ENCODE results near the gene AGTPBP1. TPM values are rescaled to one million over a fixed set of nuclear protein-coding genes. Genes with fewer than 3 reads are reported as not detected.
"Not testable (repeated sequence)": the region's sequence is repeated elsewhere in the genome, so short reads cannot be mapped to it uniquely, and the experiment has no call there.

AGTPBP1 gene
- total RNA-seq (2014; rRNA removed; shearing (Covaris generic)) = 85.2 and 122 TPM in 2 replicates

GRCh38 chr9:85741875-85742596 lies at the start of gene AGTPBP1:
Gene AGTPBP1 (minus strand): TSS chr9:85741954. CDS start chr9:85712533, 29,421 bp downstream.
- in situ Hi-C loops (cut with HindIII; ENCODE audit: low sequenced_read_pairs) = no loop called here
- peak; percentile 93 for DNase-seq (ENCODE audit: low spot score)

- DNase-seq (ENCODE audit: low spot score); in situ Hi-C loops (cut with HindIII; ENCODE audit: low sequenced_read_pairs): not testable (repeated sequence)
Observed at GRCh38 chr9:85786116-85786515, 44.4 kb upstream of the AGTPBP1 start.

GRCh38 chr9:85773844-85774243 lies 32.1 kb upstream of the AGTPBP1 start:
- DNase-seq (ENCODE audit: low spot score); in situ Hi-C loops (cut with HindIII; ENCODE audit: low sequenced_read_pairs): not testable (repeated sequence)

- in situ Hi-C loops (cut with HindIII; ENCODE audit: low sequenced_read_pairs); DNase-seq (ENCODE audit: low spot score): not testable (repeated sequence)
Observed at GRCh38 chr9:85761802-85762201, 20.0 kb upstream of the AGTPBP1 start.

GRCh38 chr9:85757716-85758115 lies 16.0 kb upstream of the AGTPBP1 start:
- in situ Hi-C loops (cut with HindIII; ENCODE audit: low sequenced_read_pairs); DNase-seq (ENCODE audit: low spot score): not testable (repeated sequence)

- DNase-seq (ENCODE audit: low spot score); in situ Hi-C loops (cut with HindIII; ENCODE audit: low sequenced_read_pairs): not testable (repeated sequence)
Observed at GRCh38 chr9:85756216-85756615, 14.5 kb upstream of the AGTPBP1 start.

GRCh38 chr9:85746309-85746708 lies 4.6 kb upstream of the AGTPBP1 start:
- in situ Hi-C loops (cut with HindIII; ENCODE audit: low sequenced_read_pairs) = no loop called here
- DNase-seq (ENCODE audit: low spot score) = no peak

GRCh38 chr9:85745203-85745602 lies 3.4 kb upstream of the AGTPBP1 start:
- DNase-seq (ENCODE audit: low spot score) = no peak
- in situ Hi-C loops (cut with HindIII; ENCODE audit: low sequenced_read_pairs) = no loop called here

- in situ Hi-C loops (cut with HindIII; ENCODE audit: low sequenced_read_pairs) = no loop called here
- DNase-seq (ENCODE audit: low spot score) = no peak
Observed at GRCh38 chr9:85744480-85744879, 2.7 kb upstream of the AGTPBP1 start.

- in situ Hi-C loops (cut with HindIII; ENCODE audit: low sequenced_read_pairs) = no loop called here
Observed at GRCh38 chr9:85743275-85744128, 1.7 kb upstream of the AGTPBP1 start.

GRCh38 chr9:85742597-85742936 lies 813 bp upstream of the AGTPBP1 start:
- no peak for DNase-seq (ENCODE audit: low spot score)
- in situ Hi-C loops (cut with HindIII; ENCODE audit: low sequenced_read_pairs) = no loop called here

More at GRCh38 chr9:85743275-85744128, 1.7 kb upstream of the AGTPBP1 start:
- DNase-seq (ENCODE audit: low spot score) = peak; percentile 59

- in situ Hi-C loops (cut with HindIII; ENCODE audit: low sequenced_read_pairs) = no loop called here
- peak; percentile 67 for DNase-seq (ENCODE audit: low spot score)
Observed at GRCh38 chr9:85741095-85741874, 469 bp downstream of the AGTPBP1 start.

GRCh38 chr9:85740787-85741094 lies 1.0 kb downstream of the AGTPBP1 start:
- in situ Hi-C loops (cut with HindIII; ENCODE audit: low sequenced_read_pairs) = no loop called here
- no peak for DNase-seq (ENCODE audit: low spot score)

- in situ Hi-C loops (cut with HindIII; ENCODE audit: low sequenced_read_pairs) = no loop called here
- DNase-seq (ENCODE audit: low spot score) = no peak
Observed at GRCh38 chr9:85738509-85738908, 3.2 kb downstream of the AGTPBP1 start.

GRCh38 chr9:85737671-85738070 lies 4.1 kb downstream of the AGTPBP1 start:
- in situ Hi-C loops (cut with HindIII; ENCODE audit: low sequenced_read_pairs) = no loop called here
- no peak for DNase-seq (ENCODE audit: low spot score)

- in situ Hi-C loops (cut with HindIII; ENCODE audit: low sequenced_read_pairs) = no loop called here
- no peak for DNase-seq (ENCODE audit: low spot score)
Observed at GRCh38 chr9:85730916-85731630, 10.7 kb downstream of the AGTPBP1 start.

GRCh38 chr9:85729882-85730281 lies 11.9 kb downstream of the AGTPBP1 start:
- in situ Hi-C loops (cut with HindIII; ENCODE audit: low sequenced_read_pairs) = no loop called here
- DNase-seq (ENCODE audit: low spot score) = no peak

- DNase-seq (ENCODE audit: low spot score) = no peak
- in situ Hi-C loops (cut with HindIII; ENCODE audit: low sequenced_read_pairs) = no loop called here
Observed at GRCh38 chr9:85727500-85727899, 14.3 kb downstream of the AGTPBP1 start.

- no peak for DNase-seq (ENCODE audit: low spot score)
- in situ Hi-C loops (cut with HindIII; ENCODE audit: low sequenced_read_pairs) = no loop called here
Observed at GRCh38 chr9:85726737-85727136, 15.0 kb downstream of the AGTPBP1 start.

Measured in G401 (cell line).